GM12878 (cell line): ENCODE results near the gene OR6N2. TPM values are rescaled to one million over a fixed set of nuclear protein-coding genes. Genes with fewer than 3 reads are reported as not detected.

Experiments
- ATAC-seq: fragments of 200-7000 bp; cut with Tn5 transposase; 3 replicates; pipeline ENCODE4 v1.9.1; 2020; ENCODE audit warnings: mild to moderate bottlenecking, moderate library complexity
- BruUV-seq: library from RNA; stranded (reverse); fragments of 400-500 nt; replicated peaks from 2 replicates; lab custom pipeline; 2021; lab: Mats Ljungman, UMichigan
- CTCF ChIA-PET: fragments of 300-600 bp; sonication (Branson Sonifier 250); formaldehyde crosslinking; extraction: SDS; loops from one replicate; lab custom pipeline; 2021; ENCODE audit warnings: inconsistent platforms; lab: Yijun Ruan, JAX
- POLR2A ChIA-PET: fragments of 350-600 bp; formaldehyde crosslinking; extraction: SDS; loops from one replicate; lab custom pipeline; 2021; ENCODE audit warnings: inconsistent platforms; lab: Charles Lee
- RAD21 ChIA-PET: fragments of 300-600 bp; sonication (Branson Sonifier 250); formaldehyde crosslinking; loops from one replicate; lab custom pipeline; 2023; ENCODE audit warnings: antibody characterized with exemption; ENCODE audit not compliant: unreplicated experiment; lab: Charles Lee
- SMC1A ChIA-PET: fragments of 300-600 bp; sonication (Branson Sonifier 250); formaldehyde crosslinking; loops from one replicate; lab custom pipeline; 2023; ENCODE audit not compliant: unreplicated experiment, uncharacterized antibody; lab: Charles Lee
- DNase-seq: peaks from one replicate; pipeline ENCODE4 v3.0.0-alpha.2; 2011; ENCODE audit warnings: low read depth, low spot score
- FAIRE-seq: peaks from 3 replicates; lab custom pipeline; 2011; peaks lifted over from hg19 to GRCh38; lab: Jason Lieb, UNC
- H2AFZ ChIP-seq: 2 replicates; pipeline ENCODE4 v1.6.0; 2011; ENCODE audit warnings: low read depth, low read length, control low read depth; ENCODE audit not compliant: control insufficient read depth
- H3K27ac ChIP-seq: 2 replicates; pipeline ENCODE4 v1.5.1; 2011; ENCODE audit warnings: control low read depth; ENCODE audit not compliant: control insufficient read depth, insufficient read depth
- H3K27me3 ChIP-seq, 2 experiments: replicated peaks in 1 of 2; 2 replicates each; pipeline versions ENCODE4 v1.6.0 to v1.6.1; 2011; ENCODE audit warnings: low read length in 1 of 2; ENCODE audit not compliant: control insufficient read depth in 2 of 2, insufficient read depth in 2 of 2
- H3K36me3 ChIP-seq, 2 experiments: 2 replicates each; pipeline ENCODE4 v1.5.1; 2011; ENCODE audit warnings: low read length in 1 of 2; ENCODE audit not compliant: control insufficient read depth in 2 of 2, insufficient read depth in 2 of 2
- H3K4me1 ChIP-seq: 2 replicates; pipeline ENCODE4 v1.6.1; 2011; ENCODE audit warnings: mild to moderate bottlenecking, low read length, moderate library complexity, mixed read lengths; ENCODE audit not compliant: control insufficient read depth, insufficient read depth
- H3K4me2 ChIP-seq: 2 replicates; pipeline ENCODE4 v1.6.0; 2011; ENCODE audit warnings: control low read depth; ENCODE audit not compliant: control insufficient read depth, insufficient read depth
- H3K4me3 ChIP-seq: fragments of 200-600 bp; sonication (generic); 2 replicates; pipeline ENCODE4 v1.5.1; 2016
- H3K79me2 ChIP-seq: 2 replicates; pipeline ENCODE4 v1.6.0; 2011; ENCODE audit warnings: low read length; ENCODE audit not compliant: control insufficient read depth, insufficient read depth
- H3K9ac ChIP-seq: 2 replicates; pipeline ENCODE4 v1.8.0; 2011; ENCODE audit warnings: low read length, control low read depth, mixed read lengths; ENCODE audit not compliant: control insufficient read depth, insufficient read depth
- H3K9me3 ChIP-seq: replicated peaks from 3 replicates; pipeline ENCODE4 v1.5.1; 2011; ENCODE audit warnings: mild to moderate bottlenecking, low read length; ENCODE audit not compliant: control insufficient read depth, insufficient read depth
- H4K20me1 ChIP-seq: 2 replicates; pipeline ENCODE4 v1.6.0; 2011; ENCODE audit not compliant: control insufficient read depth, insufficient read depth
- E2F4 ChIP-seq: IDR thresholded peaks from 2 replicates; pipeline ENCODE4 v1.6.1; 2012; ENCODE audit warnings: low read depth, low read length, improper control_type of control experiment
- IRF3 ChIP-seq: fragments of 450-650 bp; IDR thresholded peaks from 2 replicates; pipeline ENCODE4 v1.6.1; 2014; ENCODE audit warnings: mild to moderate bottlenecking
- MYC ChIP-seq: IDR thresholded peaks from 2 replicates; pipeline ENCODE4 v1.6.1; 2011; ENCODE audit warnings: mild to moderate bottlenecking, low read length, moderate library complexity, inconsistent platforms; ENCODE audit not compliant: insufficient read depth, insufficient replicate concordance, insufficient read length, severe bottlenecking
- TAF1 ChIP-seq: IDR thresholded peaks from 2 replicates; pipeline ENCODE4 v1.6.1; 2011; ENCODE audit warnings: mild to moderate bottlenecking, low read depth, low read length, borderline replicate concordance
- ZNF622 ChIP-seq: fragments of 450-650 bp; IDR thresholded peaks from 2 replicates; pipeline ENCODE4 v1.6.1; 2017; ENCODE audit warnings: mild to moderate bottlenecking, inconsistent platforms
- ZSCAN29 ChIP-seq: fragments of 450-650 bp; IDR thresholded peaks from 2 replicates; pipeline ENCODE4 v1.6.1; 2017; ENCODE audit warnings: mild to moderate bottlenecking, moderate library complexity
- WGBS: methylation state at CpG from one replicate; pipeline ENCODE4 v1.1.6; 2016; ENCODE audit warnings: low lambda C conversion rate; ENCODE audit not compliant: insufficient replicate concordance, insufficient coverage; ENCODE audit errors: missing lambda C conversion rate; 5-methylcytosine and 5-hydroxymethylcytosine counted together
- in situ Hi-C: fragments of 300-500 bp; cut with MboI; formaldehyde crosslinking; loops from 9 replicates; pipeline ENCODE4 v1.14.3; 2018; ENCODE audit warnings: mixed read lengths
- intact Hi-C: fragments of 100-400 bp; cut with micrococcal nuclease; formaldehyde crosslinking; loops from one replicate; pipeline ENCODE4 v1.14.2; 2022; ENCODE audit not compliant: unreplicated experiment
- polyA plus RNA-seq, 11 experiments: library from polyadenylated mRNA; depleted of rRNA in 4 of 11; unstranded in 6 of 11; stranded (reverse) in 5 of 11; fragments of >200 nt; fragmentation: Nextera tagmentation in 4 of 11; fragmentation: Illumina TruSeq in 1 of 11; extraction: Ambion mirVana in 4 of 11; extraction: Trizol in 1 of 11; gene quantifications; 1 replicate in 1 of 11; 2 replicates in 10 of 11; pipeline versions ENCODE4 v1.2.1 to v1.2.3, GENCODE V29; 2011 to 2016; ENCODE audit warnings: inconsistent platforms in 2 of 11, missing spikeins in 2 of 11, low read depth in 1 of 11
- total RNA-seq, 4 experiments: library from RNA; depleted of rRNA in 3 of 4; stranded (reverse); fragments of >200 nt in 3 of 4; fragmentation: Illumina TruSeq in 1 of 4; extraction: Trizol in 1 of 4; gene quantifications; 2 replicates each; pipeline versions ENCODE4 v1.2.1 to v1.2.3, GENCODE V29; 2013 to 2021

OR6N2 gene
- total and polyA plus RNA-seq, 10 of the 15 experiments (the other 5 are each of a cell fraction or from before 2014, with no cell fraction given) = not detected

GRCh38 chr1:158754420-158754819, 26.6 kb downstream of the OR6N2 start, which contains the start of gene OR6K6:
Gene OR6K6 (plus strand): TSS chr1:158754720. CDS start chr1:158754888, 168 bp downstream.
- RAD21 ChIA-PET = no interaction called here
- no peak within 1 kb of the TSS for H3K4me2 ChIP-seq
- no peak within 1 kb of the TSS for H2AFZ ChIP-seq
- no peak for DNase-seq
- H3K4me3 ChIP-seq = no peak within 1 kb of the TSS
- ATAC-seq = no peak
- no peak for TF ChIP-seq ZSCAN29
- TF ChIP-seq IRF3 = no peak
- TF ChIP-seq, all 136 proteins: peak for 0
- intact Hi-C loops (no loop called here), in situ Hi-C loops (no loop called here)
- POLR2A ChIA-PET = no interaction called here
- FAIRE-seq = no peak
- Histone ChIP-seq H3K9ac (no peak within 1 kb of the TSS), H3K4me1 (no peaks in the 10 kb centered on the region), H3K9me3 (no peaks in the 10 kb centered on the region), H3K27ac (no peak within 1 kb of the TSS), H4K20me1 (no peaks in the 10 kb centered on the region), H3K79me2 (no peaks in the 10 kb centered on the region), H3K27me3 (0 out of 4 replicates have a peak, but pooled peaks cover 0 to 1% of the 10 kb centered on the region in 2 experiments), H3K36me3 (no peaks in the 10 kb centered on the region)
- CTCF ChIA-PET = no interaction called here
- no TSS peak for BruUV-seq
- 61% methylated on average over 2 of the region's 2 CpGs for WGBS
- SMC1A ChIA-PET = interaction anchor here (0.6 kb wide), 1 partner anchor 67 kb away, joined by 3 read pairs; no protein-coding TSS in a partner anchor

GRCh38 chr1:158752155-158752712, 28.8 kb downstream of the OR6N2 start:
- H3K27me3 ChIP-seq = 0 out of 4 replicates have a peak, but pooled peaks cover 0 to 1% of the 10 kb centered on the region in 2 experiments
- no peaks in the 10 kb centered on the region for H3K4me1 ChIP-seq
- H2AFZ ChIP-seq = no peak overlapping the region
- no peaks in the 10 kb centered on the region for H4K20me1 ChIP-seq
- ATAC-seq = no peak
- ChIA-PET RAD21 (no interaction called here), SMC1A (no interaction called here), CTCF (no interaction called here), POLR2A (no interaction called here)
- H3K9ac ChIP-seq = no peak overlapping the region
- no peak for TF ChIP-seq MYC
- TF ChIP-seq E2F4 = no peak
- no peak for TF ChIP-seq TAF1
- no peak for TF ChIP-seq ZNF622
- no peak overlapping the region for H3K4me2 ChIP-seq
- no peaks in the 10 kb centered on the region for H3K36me3 ChIP-seq
- DNase-seq = no peak
- in situ Hi-C loops (no loop called here), intact Hi-C loops (no loop called here)
- WGBS = 45% methylated on average over 9 of the region's 9 CpGs
- no peak overlapping the region for H3K4me3 ChIP-seq
- H3K27ac ChIP-seq = no peak overlapping the region
- no TSS peak for BruUV-seq
- no peaks in the 10 kb centered on the region for H3K9me3 ChIP-seq
- no peak for FAIRE-seq
- H3K79me2 ChIP-seq = no peaks in the 10 kb centered on the region
